ENCODE measurements around the gene NKD2.

The NKD2 gene

DNA sequence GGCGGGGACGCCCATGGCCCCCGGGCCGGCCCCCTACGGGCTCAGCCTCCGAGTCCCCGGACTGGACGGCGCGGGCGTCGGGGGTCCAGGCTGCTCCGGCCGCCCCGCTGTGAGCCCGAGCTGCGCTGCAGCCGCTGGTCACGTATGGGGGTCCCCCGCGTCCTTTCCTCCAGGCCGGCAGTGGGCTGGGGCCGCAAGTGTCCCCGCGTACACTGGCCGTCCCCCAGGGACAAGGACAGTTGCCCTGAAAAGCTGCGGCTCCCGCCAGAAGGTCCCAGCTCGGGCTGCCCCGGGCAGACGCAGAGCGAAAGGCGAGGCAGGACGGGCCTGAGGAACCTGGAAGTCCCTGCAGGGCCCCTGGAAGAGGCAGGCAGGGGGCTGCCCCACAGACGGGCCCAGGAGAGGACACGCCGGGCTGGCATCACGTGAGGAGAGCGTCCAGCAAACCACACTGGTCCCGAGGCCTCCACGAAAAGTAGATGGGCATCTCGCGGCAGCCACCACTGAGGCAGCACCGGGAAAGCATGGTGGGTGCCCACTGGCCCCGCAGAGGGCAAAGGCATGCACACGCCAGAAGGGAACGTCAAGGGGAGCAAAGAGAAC is 3.3 kb upstream of the NKD2 start:
- H3K27me3 ChIP-seq: peaks cover 56% of the 10 kb centered on the region

DNA sequence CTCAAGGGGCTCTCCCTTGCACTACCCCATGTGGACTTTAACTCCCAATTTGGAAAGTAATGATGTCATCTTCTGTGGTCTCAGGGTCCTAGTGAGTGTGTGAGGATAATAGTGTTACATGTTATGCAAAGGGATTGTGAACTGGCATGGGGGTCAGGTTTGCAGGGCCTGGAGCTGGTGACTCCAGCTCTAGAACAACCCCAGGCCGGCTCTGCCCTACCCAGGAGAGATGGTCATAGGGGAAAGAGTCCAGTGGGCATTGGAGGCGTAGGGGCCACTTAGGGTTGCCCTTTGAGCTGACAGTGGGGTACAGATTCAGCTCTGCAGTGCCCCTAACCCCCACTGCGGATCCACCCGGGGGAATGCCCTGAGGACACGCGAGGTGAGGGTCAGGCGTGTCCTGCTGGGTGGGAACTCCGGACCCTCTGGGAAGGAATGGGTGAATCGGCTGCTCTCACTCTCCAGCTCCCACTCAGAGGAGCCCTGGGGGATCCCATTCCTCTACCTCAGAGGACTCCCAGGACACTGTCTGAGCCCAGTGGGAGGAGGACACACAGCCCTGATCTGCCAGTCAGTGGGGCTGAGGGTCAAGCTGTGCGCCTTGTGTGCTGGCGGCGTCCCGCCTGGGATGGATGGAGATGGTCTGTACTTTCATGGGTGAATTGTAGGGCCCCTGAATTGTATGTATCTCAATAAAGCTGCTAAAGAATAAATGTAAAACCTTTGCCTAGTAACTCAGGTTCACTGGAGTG is 2.5 kb upstream of the NKD2 start:
- Histone ChIP-seq H3K27me3 (peaks cover 56% of the 10 kb centered on the region), H3K4me1 (peaks cover 9% of the 10 kb centered on the region), H3K36me3 (no peaks in the 10 kb centered on the region), H3K4me3 (ENCODE audit: low read depth, low read length) (no peak overlapping the region), H3K9me3 (no peaks in the 10 kb centered on the region)
- DNase-seq: no peak
- TF ChIP-seq, protein P1, sequence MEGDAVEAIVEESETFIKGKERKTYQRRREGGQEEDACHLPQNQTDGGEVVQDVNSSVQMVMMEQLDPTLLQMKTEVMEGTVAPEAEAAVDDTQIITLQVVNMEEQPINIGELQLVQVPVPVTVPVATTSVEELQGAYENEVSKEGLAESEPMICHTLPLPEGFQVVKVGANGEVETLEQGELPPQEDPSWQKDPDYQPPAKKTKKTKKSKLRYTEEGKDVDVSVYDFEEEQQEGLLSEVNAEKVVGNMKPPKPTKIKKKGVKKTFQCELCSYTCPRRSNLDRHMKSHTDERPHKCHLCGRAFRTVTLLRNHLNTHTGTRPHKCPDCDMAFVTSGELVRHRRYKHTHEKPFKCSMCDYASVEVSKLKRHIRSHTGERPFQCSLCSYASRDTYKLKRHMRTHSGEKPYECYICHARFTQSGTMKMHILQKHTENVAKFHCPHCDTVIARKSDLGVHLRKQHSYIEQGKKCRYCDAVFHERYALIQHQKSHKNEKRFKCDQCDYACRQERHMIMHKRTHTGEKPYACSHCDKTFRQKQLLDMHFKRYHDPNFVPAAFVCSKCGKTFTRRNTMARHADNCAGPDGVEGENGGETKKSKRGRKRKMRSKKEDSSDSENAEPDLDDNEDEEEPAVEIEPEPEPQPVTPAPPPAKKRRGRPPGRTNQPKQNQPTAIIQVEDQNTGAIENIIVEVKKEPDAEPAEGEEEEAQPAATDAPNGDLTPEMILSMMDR (IDR thresholded peaks at IDR 0.05; ENCODE audit: low read depth, low read length): no peak

More for the DNA sequence above, 3.3 kb upstream of the NKD2 start:
- H3K9me3 ChIP-seq: no peaks in the 10 kb centered on the region
- DNase-seq: no peak
- H3K4me1 ChIP-seq: peaks cover 9% of the 10 kb centered on the region
- H3K4me3 ChIP-seq (ENCODE audit: low read depth, low read length): peak overlapping the region; percentile 58
- H3K36me3 ChIP-seq: no peaks in the 10 kb centered on the region
- TF ChIP-seq, protein P1 (IDR thresholded peaks at IDR 0.05; ENCODE audit: low read depth, low read length): no peak

DNA sequence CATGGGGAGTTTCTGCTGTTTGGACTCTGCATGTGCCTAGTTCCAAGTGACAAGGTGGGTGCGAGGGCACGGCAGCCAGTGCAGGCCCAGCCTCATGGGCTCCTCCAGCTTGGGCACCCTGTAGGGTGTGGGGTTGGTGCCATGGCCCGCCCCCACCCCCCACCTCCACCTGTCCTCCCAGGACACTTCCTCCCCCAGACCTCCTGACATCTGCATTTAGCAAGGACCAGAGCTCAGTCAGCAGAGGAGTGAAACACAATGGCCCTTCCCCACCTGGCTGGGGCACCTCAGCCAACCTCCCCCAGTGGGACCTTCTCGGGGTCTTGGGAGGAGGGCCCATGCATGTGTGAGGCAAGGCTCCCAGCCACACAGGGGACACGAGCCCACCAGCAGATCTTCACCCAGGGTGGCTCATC is 1.9 kb upstream of the NKD2 start:
- Histone ChIP-seq H3K36me3 (no peaks in the 10 kb centered on the region), H3K4me1 (peaks cover 9% of the 10 kb centered on the region), H3K4me3 (ENCODE audit: low read depth, low read length) (no peak overlapping the region), H3K27me3 (peaks cover 56% of the 10 kb centered on the region), H3K9me3 (no peaks in the 10 kb centered on the region)
- TF ChIP-seq, protein P1 (IDR thresholded peaks at IDR 0.05; ENCODE audit: low read depth, low read length): no peak
- no peak for DNase-seq

DNA sequence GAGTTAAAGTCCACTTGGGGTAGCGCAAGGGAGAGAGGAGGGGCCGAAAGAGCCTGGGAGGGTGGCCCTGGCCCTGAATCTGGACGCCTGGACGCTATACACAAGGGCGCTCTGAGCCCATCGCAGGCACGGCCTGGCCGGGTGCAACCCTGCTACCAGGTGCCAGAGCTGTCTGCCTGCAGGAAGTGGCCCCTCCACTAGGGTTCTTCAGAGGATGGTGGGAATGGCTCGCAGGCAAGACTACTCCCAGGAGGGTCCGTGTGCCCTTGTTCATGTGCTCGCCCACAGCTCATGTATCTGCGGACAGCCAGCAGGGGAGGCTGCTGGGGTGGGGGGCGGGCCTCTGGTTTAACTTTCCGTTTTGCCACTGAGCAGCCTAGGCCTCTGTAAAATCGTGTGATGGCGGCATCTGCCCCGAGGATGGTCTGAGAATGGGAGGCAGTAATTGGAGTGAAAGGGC is 1.4 kb upstream of the NKD2 start:
- no peak for DNase-seq
- TF ChIP-seq, protein P1 (IDR thresholded peaks at IDR 0.05; ENCODE audit: low read depth, low read length): no peak
- H3K4me3 ChIP-seq (ENCODE audit: low read depth, low read length): no peak overlapping the region
- H3K27me3 ChIP-seq: peaks cover 56% of the 10 kb centered on the region
- H3K4me1 ChIP-seq: peaks cover 9% of the 10 kb centered on the region
- H3K9me3 ChIP-seq: no peaks in the 10 kb centered on the region
- H3K36me3 ChIP-seq: no peaks in the 10 kb centered on the region

DNA sequence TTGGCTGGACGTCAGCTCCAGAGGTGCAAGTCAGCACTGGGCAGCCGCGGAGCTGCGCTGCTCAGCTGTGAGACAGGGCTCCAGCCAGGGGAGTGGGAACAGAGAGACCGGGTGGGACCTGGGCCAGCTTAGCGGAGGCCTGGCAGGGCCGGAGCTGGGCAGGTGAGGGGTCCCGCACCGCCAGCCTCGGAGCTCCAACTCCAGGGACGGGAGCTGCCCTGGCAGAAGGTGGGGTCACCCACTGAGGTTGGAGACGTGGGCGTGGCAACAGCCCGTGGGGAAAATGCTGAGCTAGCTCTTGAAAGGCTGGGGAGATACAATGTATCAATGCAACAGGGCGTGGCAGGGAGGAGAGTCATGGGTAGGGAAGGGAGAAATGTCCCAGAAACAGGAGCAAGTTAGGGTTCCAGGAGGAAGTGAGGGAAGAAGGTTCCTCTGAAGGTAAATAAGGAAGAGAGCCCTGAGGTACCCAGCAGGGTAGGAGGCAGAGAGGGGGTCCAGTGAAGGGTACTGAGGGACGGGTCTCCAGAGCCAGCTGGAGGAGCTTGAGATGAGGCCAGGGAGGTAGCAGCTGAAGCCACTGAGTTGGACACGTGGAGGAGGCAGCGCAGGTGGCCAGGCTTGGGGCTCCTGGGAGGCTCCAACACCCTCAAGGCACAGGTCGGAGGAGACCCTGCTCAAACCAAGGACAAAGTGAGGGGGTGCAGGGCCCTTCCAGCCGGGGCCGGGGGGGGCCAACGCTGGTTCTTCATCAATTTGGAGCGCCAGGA is 736 bp upstream of the NKD2 start:
- no peak for DNase-seq
- peaks cover 56% of the 10 kb centered on the region for H3K27me3 ChIP-seq
- peaks cover 9% of the 10 kb centered on the region for H3K4me1 ChIP-seq
- TF ChIP-seq, protein P1 (IDR thresholded peaks at IDR 0.05; ENCODE audit: low read depth, low read length): no peak
- H3K9me3 ChIP-seq: no peaks in the 10 kb centered on the region
- no peak overlapping the region for H3K4me3 ChIP-seq (ENCODE audit: low read depth, low read length)
- H3K36me3 ChIP-seq: no peaks in the 10 kb centered on the region

Data from BE2C (cell line).